Nephron progenitor cell (in vitro differentiated cells): ENCODE measurements around the gene CCDC187.

ENCODE experiments used
- DNase-seq: peaks from one replicate; pipeline ENCODE4 v3.0.0; 2021
- H3K27ac Mint-ChIP-seq: 2 replicates; pipeline ENCODE4 v1.8.0; 2021; ENCODE audit warnings: mild to moderate bottlenecking, moderate library complexity, mixed read lengths
- H3K27me3 Mint-ChIP-seq: 2 replicates; pipeline ENCODE4 v1.8.0; 2021; ENCODE audit warnings: mild to moderate bottlenecking, low read depth, mixed read lengths; ENCODE audit not compliant: poor library complexity
- H3K36me3 Mint-ChIP-seq: 2 replicates; pipeline ENCODE4 v1.8.0; 2021; ENCODE audit warnings: low read depth, mixed read lengths
- H3K4me1 Mint-ChIP-seq: 2 replicates; pipeline ENCODE4 v1.8.0; 2021; ENCODE audit warnings: mixed read lengths
- H3K4me3 Mint-ChIP-seq: 2 replicates; pipeline ENCODE4 v1.8.0; 2021; ENCODE audit warnings: mild to moderate bottlenecking, moderate library complexity, mixed read lengths
- H3K9me3 Mint-ChIP-seq: 2 replicates; pipeline ENCODE4 v1.8.0; 2021; ENCODE audit warnings: mild to moderate bottlenecking, moderate library complexity, mixed read lengths
- TF ChIP-seq, protein P1 (sequence below): fragments of 200-600 bp; sonication (generic); IDR thresholded peaks from 2 replicates; pipeline ENCODE4 v1.5.0; 2021; ENCODE audit warnings: antibody characterized with exemption

Gene CCDC187

DNA sequence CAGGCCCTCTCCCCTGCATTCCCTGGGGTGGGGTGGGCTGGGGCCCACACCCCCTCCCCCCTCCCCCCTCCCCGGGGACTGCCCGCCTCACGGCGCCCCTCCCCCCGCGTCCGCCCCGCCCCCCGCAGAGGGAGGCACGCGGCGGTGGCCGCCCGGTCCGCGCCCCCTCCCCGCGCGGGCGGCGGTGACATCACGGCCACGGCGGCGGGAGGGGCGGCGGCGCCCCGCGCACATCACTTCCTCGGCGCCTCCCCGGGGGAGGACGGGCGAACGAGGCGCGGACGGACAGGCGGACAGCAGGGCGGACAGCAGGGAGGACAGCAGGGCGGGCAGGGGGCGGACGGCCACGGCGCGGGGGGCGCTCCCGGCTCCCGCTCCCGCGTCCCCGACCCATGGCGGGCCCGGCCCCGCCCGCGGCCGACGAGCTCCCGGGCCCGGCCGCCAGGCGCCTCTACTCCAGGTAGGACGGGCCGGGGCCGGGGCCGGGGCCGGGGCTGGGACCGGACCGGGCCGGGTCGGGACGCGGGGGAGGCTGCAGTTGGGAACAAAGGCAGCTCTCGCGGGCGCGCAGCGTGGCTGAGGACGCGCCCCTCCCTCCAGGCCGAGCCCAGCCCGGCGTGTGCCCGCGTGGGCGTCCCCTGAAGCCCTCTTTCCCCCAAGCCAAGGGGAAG, 23.5 kb upstream of the CCDC187 start, which contains the start of gene GPSM1:
Gene GPSM1, plus strand, starts transcription at position 236 of the 671 bp plus-strand sequence. Its CDS starts 157 bp downstream, at position 393.
- DNase-seq = peak; percentile 70
- Mint-ChIP-seq H3K27ac (peak within 1 kb of the TSS; percentile 88), H3K4me1 (peaks cover 56% of the 10 kb centered on the region), H3K9me3 (no peaks in the 10 kb centered on the region), H3K27me3 (peaks cover 5% of the 10 kb centered on the region), H3K36me3 (no peaks in the 10 kb centered on the region), H3K4me3 (peak within 1 kb of the TSS; percentile 86)
- TF ChIP-seq, protein P1, sequence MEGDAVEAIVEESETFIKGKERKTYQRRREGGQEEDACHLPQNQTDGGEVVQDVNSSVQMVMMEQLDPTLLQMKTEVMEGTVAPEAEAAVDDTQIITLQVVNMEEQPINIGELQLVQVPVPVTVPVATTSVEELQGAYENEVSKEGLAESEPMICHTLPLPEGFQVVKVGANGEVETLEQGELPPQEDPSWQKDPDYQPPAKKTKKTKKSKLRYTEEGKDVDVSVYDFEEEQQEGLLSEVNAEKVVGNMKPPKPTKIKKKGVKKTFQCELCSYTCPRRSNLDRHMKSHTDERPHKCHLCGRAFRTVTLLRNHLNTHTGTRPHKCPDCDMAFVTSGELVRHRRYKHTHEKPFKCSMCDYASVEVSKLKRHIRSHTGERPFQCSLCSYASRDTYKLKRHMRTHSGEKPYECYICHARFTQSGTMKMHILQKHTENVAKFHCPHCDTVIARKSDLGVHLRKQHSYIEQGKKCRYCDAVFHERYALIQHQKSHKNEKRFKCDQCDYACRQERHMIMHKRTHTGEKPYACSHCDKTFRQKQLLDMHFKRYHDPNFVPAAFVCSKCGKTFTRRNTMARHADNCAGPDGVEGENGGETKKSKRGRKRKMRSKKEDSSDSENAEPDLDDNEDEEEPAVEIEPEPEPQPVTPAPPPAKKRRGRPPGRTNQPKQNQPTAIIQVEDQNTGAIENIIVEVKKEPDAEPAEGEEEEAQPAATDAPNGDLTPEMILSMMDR = no peak

DNA sequence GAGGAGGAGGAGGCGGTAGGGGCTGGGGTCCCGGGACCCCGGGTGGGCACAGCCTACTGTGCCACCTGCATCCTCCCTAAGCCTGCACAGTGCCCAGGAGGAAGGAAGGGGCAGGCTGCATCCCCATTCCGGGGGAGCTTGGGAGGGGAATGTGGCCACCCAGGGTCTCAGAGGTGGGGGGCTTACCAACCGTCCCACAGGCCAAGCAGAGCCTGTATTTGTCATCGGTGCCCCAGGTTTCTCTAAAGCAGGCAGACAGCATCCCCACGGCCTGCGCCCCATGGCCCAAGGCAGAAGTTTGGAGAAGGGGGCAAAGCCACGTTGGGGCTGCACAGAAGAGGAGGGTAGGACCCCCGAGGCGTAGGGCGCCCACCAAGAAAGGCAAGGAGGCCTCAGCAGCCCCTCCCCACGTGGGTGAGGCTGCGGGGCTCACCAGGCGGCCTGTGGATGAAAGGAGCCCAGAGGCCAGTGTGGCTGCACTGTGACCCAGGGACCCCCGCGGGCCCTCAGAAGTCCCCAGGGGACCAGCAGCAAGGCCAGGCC, 22.9 kb upstream of the CCDC187 start:
- no peak for DNase-seq

DNA sequence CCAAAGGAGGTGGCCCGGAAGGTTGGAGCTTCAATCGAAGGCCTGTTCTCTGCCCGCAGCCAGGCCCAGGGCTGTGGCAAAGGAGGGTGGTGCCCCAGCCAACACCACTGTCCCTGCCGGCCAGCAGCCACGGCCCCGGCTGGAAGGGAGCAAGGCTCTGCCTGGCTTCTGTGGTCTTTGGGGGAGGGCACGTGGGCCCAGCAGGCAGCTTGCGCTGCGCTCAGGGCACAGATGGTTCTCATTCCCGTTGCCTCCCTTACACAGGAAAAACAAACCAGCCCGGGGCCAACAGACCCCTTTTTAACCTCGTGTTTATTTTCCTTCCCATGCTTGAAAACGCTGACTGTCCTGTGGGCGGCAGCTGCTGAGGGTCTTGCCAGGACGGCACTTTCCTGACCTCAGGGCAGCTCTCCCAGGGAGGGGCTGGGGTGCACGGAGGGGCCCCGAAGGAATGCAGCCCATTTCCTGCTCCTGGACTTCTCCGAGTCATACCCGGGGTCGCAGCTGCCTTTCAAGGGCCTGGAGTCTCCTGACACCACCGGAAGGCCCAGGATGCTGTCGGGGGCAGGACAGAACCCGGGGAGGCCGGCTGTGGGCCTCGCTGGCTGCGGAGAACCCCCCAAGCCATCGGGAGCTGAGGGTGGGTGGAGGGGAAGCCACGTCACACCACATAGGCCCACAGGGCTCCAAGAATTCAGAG, 22.3 kb upstream of the CCDC187 start:
- peaks cover 69% of the 10 kb centered on the region for H3K4me1 Mint-ChIP-seq
- no peaks in the 10 kb centered on the region for H3K36me3 Mint-ChIP-seq
- H3K4me3 Mint-ChIP-seq = peak overlapping the region; percentile 74
- H3K27ac Mint-ChIP-seq = peak overlapping the region; percentile 88
- H3K9me3 Mint-ChIP-seq = peaks cover 6% of the 10 kb centered on the region
- DNase-seq = peak; percentile 65
- peaks cover 11% of the 10 kb centered on the region for H3K27me3 Mint-ChIP-seq
- TF ChIP-seq, protein P1 = no peak

More for the DNA sequence above, 22.9 kb upstream of the CCDC187 start:
- peaks cover 62% of the 10 kb centered on the region for H3K4me1 Mint-ChIP-seq
- peaks cover 4% of the 10 kb centered on the region for H3K9me3 Mint-ChIP-seq
- H3K27me3 Mint-ChIP-seq = peaks cover 8% of the 10 kb centered on the region
- H3K36me3 Mint-ChIP-seq = no peaks in the 10 kb centered on the region
- peak overlapping the region; percentile 88 for H3K27ac Mint-ChIP-seq
- TF ChIP-seq, protein P1 = no peak
- peak overlapping the region; percentile 74 for H3K4me3 Mint-ChIP-seq

GRCh38 chr9:136325358-136325757, 21.5 kb upstream of the CCDC187 start:
- TF ChIP-seq, protein P1 = no peak
- Mint-ChIP-seq H3K27ac (no peak overlapping the region), H3K36me3 (no peaks in the 10 kb centered on the region), H3K9me3 (peaks cover 15% of the 10 kb centered on the region), H3K4me1 (peaks cover 64% of the 10 kb centered on the region), H3K4me3 (no peak overlapping the region), H3K27me3 (peaks cover 12% of the 10 kb centered on the region)
- no peak for DNase-seq

DNA sequence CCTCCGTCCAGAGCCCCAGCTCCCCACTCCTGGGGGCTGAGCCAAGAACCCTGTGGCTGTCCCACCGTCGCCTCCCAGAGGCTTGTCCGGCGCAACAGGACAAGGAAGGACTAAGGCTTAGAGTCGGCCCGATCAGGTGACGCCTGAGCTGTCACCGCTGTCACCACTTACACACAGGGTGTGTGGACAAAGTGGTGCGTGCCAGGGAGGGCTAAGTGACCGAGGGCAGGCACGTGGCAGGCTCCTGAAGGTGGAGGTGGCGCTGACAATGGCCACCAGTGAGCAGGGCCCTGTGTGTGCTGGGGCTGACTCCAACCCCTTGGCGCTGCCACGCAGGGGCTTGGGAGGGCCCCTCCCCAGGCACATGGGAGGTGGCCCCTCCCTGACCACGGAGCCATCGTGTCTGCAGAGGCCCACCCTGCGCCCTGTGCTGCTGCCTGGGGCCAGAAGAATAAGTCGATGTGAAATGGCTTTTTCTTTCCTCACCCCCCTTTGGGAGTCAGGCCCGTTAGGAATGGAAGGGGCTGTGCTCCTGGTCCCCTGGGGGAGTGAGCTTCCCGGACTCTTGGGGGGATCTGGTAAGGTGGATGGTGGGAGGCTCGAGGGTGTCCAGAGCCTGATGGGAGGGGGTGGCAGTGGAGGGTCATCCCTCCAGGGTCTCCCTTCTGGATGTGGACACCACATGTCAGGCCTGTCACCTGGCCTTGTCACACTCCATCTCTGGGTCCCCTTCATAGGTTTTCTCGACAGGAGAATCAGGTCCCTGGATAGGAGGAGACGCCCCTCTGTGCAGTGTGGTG, 20.8 kb upstream of the CCDC187 start:
- TF ChIP-seq, protein P1 = no peak
- no peak overlapping the region for H3K27ac Mint-ChIP-seq
- H3K36me3 Mint-ChIP-seq = no peaks in the 10 kb centered on the region
- peaks cover 12% of the 10 kb centered on the region for H3K27me3 Mint-ChIP-seq
- no peak for DNase-seq
- peaks cover 15% of the 10 kb centered on the region for H3K9me3 Mint-ChIP-seq
- peaks cover 62% of the 10 kb centered on the region for H3K4me1 Mint-ChIP-seq
- no peak overlapping the region for H3K4me3 Mint-ChIP-seq
